Epithelial cell of prostate (primary cell): ENCODE data around the gene TEX44.

Source experiments
- DNase-seq: peaks from one replicate; pipeline ENCODE4 v3.0.0-alpha.2; 2011; ENCODE audit warnings: low read depth, low spot score
- H3K27ac ChIP-seq: fragments of 450-650 bp; 2 replicates; pipeline ENCODE4 v1.5.1; 2017; ENCODE audit warnings: mild to moderate bottlenecking

TEX44 gene

GRCh38 chr2:231626449-231626848, 33.8 kb downstream of the TEX44 start:
- no peak overlapping the region for H3K27ac ChIP-seq
- no peak for DNase-seq

GRCh38 chr2:231627384-231628120, 34.9 kb downstream of the TEX44 start:
- H3K27ac ChIP-seq, result no peak overlapping the region
- DNase-seq, result no peak

- H3K27ac ChIP-seq, result no peak overlapping the region
- no peak for DNase-seq
These were observed 40.0 kb downstream of the TEX44 start for GRCh38 chr2:231632559-231633142.

- no peak for DNase-seq
These were observed 40.7 kb downstream of the TEX44 start for GRCh38 chr2:231633241-231633976.

GRCh38 chr2:231634412-231634811, 41.7 kb downstream of the TEX44 start:
- DNase-seq, result no peak
- no peak overlapping the region for H3K27ac ChIP-seq

More at GRCh38 chr2:231633241-231633976, 40.7 kb downstream of the TEX44 start:
- no peak overlapping the region for H3K27ac ChIP-seq

GRCh38 chr2:231634951-231635875, 42.5 kb downstream of the TEX44 start:
- no peak overlapping the region for H3K27ac ChIP-seq

GRCh38 chr2:231640241-231640640, 47.6 kb downstream of the TEX44 start:
- DNase-seq, result no peak

More at GRCh38 chr2:231634951-231635875, 42.5 kb downstream of the TEX44 start:
- no peak for DNase-seq

GRCh38 chr2:231640641-231641111, 48.0 kb downstream of the TEX44 start:
- no peak for DNase-seq
- H3K27ac ChIP-seq, result no peak overlapping the region

More at GRCh38 chr2:231640241-231640640, 47.6 kb downstream of the TEX44 start:
- no peak overlapping the region for H3K27ac ChIP-seq

- peak; percentile 96 for DNase-seq
- peak overlapping the region; percentile 77 for H3K27ac ChIP-seq
These were observed 50.2 kb downstream of the TEX44 start for GRCh38 chr2:231642631-231643494.

- DNase-seq, result no peak
- peak overlapping the region; percentile 77 for H3K27ac ChIP-seq
These were observed 50.8 kb downstream of the TEX44 start for GRCh38 chr2:231643495-231643888.
